Epithelial cell of esophagus (primary cell): ENCODE data around the gene OBP2A.

ENCODE experiments used
- DNase-seq: peaks from one replicate; pipeline ENCODE4 v3.0.0; 2010; ENCODE audit warnings: low read depth
- H3K4me3 ChIP-seq: 2 replicates; pipeline ENCODE4 v1.5.1; 2011; ENCODE audit warnings: mild to moderate bottlenecking, low read length, control low read depth
- TF ChIP-seq, protein P1 (sequence below): IDR thresholded peaks from 2 replicates; pipeline ENCODE4 v1.5.1; 2011; ENCODE audit warnings: low read depth, mild to moderate bottlenecking, low read length, control low read depth, inconsistent platforms; ENCODE audit not compliant: insufficient read depth; ENCODE audit errors: missing control alignments

The OBP2A gene

DNA sequence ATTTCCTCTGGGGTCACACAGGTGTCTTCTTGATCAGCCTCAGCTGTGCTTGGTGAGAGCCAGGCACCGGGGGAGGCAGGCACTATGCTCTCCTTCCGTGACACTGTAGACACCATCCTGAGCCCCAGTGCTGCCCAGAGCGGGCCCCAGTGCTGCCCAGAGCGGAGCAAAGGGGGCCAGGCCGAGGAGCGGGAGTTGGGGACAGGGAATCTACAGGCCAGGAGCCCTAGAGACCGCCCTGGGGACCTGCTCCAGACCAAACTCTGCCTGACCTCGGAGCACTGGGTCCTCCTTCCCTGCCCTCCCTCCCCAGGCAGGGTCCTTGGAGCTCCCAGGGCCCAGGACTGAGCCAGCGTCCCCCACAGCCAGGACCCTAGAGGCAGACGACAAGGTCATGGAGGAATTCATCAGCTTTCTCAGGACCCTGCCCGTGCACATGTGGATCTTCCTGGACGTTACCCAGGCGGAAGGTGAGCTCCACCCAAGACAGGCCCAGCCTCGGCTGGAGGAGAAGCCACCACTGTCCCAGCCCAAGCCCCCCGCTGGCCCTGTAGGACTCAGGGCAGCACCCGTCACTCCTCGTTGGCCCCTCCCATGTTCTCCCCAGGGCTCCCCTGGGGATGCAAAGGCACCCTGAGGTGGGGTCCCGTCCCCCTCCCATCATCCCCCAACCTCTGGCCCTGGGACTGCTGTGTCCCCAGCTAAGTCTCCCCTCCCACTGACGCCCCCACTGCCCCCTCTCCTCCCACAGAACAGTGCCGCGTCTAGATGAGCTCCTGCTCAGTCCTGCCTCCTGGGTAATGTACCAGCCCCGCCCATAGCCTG lies 45.8 kb downstream of the OBP2A start:
- H3K4me3 ChIP-seq: no peak overlapping the region
- no peak for DNase-seq
- TF ChIP-seq, protein P1, sequence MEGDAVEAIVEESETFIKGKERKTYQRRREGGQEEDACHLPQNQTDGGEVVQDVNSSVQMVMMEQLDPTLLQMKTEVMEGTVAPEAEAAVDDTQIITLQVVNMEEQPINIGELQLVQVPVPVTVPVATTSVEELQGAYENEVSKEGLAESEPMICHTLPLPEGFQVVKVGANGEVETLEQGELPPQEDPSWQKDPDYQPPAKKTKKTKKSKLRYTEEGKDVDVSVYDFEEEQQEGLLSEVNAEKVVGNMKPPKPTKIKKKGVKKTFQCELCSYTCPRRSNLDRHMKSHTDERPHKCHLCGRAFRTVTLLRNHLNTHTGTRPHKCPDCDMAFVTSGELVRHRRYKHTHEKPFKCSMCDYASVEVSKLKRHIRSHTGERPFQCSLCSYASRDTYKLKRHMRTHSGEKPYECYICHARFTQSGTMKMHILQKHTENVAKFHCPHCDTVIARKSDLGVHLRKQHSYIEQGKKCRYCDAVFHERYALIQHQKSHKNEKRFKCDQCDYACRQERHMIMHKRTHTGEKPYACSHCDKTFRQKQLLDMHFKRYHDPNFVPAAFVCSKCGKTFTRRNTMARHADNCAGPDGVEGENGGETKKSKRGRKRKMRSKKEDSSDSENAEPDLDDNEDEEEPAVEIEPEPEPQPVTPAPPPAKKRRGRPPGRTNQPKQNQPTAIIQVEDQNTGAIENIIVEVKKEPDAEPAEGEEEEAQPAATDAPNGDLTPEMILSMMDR: no peak

GRCh38 chr9:135592331-135592590 lies 46.3 kb downstream of the OBP2A start:
- TF ChIP-seq, protein P1: no peak
- H3K4me3 ChIP-seq: no peak overlapping the region
- no peak for DNase-seq

DNA sequence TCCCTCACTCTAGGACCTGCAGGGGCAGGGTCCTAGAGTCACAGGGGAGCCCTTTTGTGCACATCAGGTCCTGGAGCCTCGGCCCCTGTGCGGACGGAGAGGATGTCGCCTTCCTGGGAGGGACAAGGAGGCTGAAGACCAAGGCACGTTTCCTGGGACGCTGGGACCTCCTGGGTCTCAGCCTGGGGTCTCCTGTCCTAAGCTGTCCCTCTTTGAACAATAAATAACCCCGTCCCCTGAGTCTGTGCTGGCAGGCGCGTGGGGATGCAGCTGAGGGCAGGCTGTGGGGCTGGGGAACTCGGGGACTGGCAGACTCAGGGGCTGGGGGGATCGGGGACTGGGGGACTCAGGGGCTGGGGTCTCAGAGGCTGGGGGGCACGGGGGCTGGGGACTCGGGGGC lies 46.7 kb downstream of the OBP2A start:
- no peak for DNase-seq
- TF ChIP-seq, protein P1: no peak
- no peak overlapping the region for H3K4me3 ChIP-seq

DNA sequence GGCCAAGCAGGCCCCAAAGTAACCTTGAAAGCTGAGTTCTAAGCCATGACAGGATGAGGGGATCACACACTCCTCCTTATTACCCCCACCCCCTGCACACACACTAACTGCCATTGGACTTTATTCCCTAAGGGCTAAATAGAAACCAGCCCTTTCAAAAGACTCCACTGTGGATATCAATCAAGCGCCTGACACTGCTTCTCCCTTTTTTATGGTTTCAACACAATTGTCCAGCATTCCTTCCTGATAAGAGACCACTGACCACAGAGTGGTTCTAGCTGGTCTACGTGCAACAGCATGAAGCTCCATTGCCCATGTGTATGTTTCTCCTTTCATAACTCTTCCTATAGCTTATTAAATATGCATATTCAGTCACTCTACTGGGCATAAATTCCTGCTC lies 50.3 kb downstream of the OBP2A start:
- DNase-seq: no peak
- H3K4me3 ChIP-seq: no peak overlapping the region
- TF ChIP-seq, protein P1: no peak
